NT2/D1 (cell line): ENCODE measurements around the gene MECR.
A peak's percentile ranks its signal among the peaks of the same experiment; 100 is the strongest.

Source experiments
- DNase-seq: peaks from one replicate; pipeline ENCODE4 v3.0.0-alpha.2; 2011; ENCODE audit warnings: low read depth, low spot score
- H3K27me3 ChIP-seq: 2 replicates; pipeline ENCODE4 v1.6.0; 2011; ENCODE audit warnings: mild to moderate bottlenecking; ENCODE audit not compliant: insufficient read length, insufficient read depth
- H3K36me3 ChIP-seq: 2 replicates; pipeline ENCODE4 v1.6.1; 2011; ENCODE audit warnings: mild to moderate bottlenecking, low read length, mixed read lengths; ENCODE audit not compliant: insufficient read depth, insufficient read length
- H3K4me1 ChIP-seq: 2 replicates; pipeline ENCODE4 v1.5.1; 2011; ENCODE audit not compliant: insufficient read depth, insufficient read length
- H3K4me3 ChIP-seq: 2 replicates; pipeline ENCODE4 v1.5.1; 2011; ENCODE audit warnings: low read depth; ENCODE audit not compliant: insufficient read length
- H3K9ac ChIP-seq: 2 replicates; pipeline ENCODE4 v1.6.0; 2011; ENCODE audit warnings: low read depth; ENCODE audit not compliant: insufficient read length
- H3K9me3 ChIP-seq: 2 replicates; pipeline ENCODE4 v1.5.1; 2011; ENCODE audit warnings: mild to moderate bottlenecking, low read length; ENCODE audit not compliant: insufficient read depth
- SUZ12 ChIP-seq: IDR thresholded peaks from 2 replicates; pipeline ENCODE4 v1.6.1; 2011; ENCODE audit not compliant: insufficient read length, insufficient read depth; ENCODE audit errors: extremely low read depth
- YY1 ChIP-seq: IDR thresholded peaks from 2 replicates; pipeline ENCODE4 v1.6.1; 2011; ENCODE audit not compliant: insufficient read length, insufficient read depth
- ZNF274 ChIP-seq: IDR thresholded peaks from 2 replicates; pipeline ENCODE4 v1.6.1; 2011; ENCODE audit warnings: mild to moderate bottlenecking, low read depth, low read length

Gene MECR

GRCh38 chr1:29270929-29271521 lies 40.3 kb upstream of the MECR start:
- no peak for TF ChIP-seq YY1
- TF ChIP-seq ZNF274: no peak
- no peak for TF ChIP-seq SUZ12
- no peak for DNase-seq
- Histone ChIP-seq H3K4me3 (no peak overlapping the region), H3K27me3 (no peaks in the 10 kb centered on the region), H3K4me1 (peaks cover 17% of the 10 kb centered on the region), H3K36me3 (peaks cover 8% of the 10 kb centered on the region), H3K9me3 (no peaks in the 10 kb centered on the region), H3K9ac (peak overlapping the region; percentile 10)

- no peak for TF ChIP-seq ZNF274
- no peak for TF ChIP-seq SUZ12
- TF ChIP-seq YY1: no peak
- Histone ChIP-seq H3K4me3 (no peak overlapping the region), H3K9ac (no peak overlapping the region), H3K4me1 (peaks cover 17% of the 10 kb centered on the region), H3K36me3 (no peaks in the 10 kb centered on the region), H3K9me3 (peaks cover 8% of the 10 kb centered on the region), H3K27me3 (no peaks in the 10 kb centered on the region)
- DNase-seq: no peak
Measured at GRCh38 chr1:29269382-29269781, 38.6 kb upstream of the MECR start.

GRCh38 chr1:29267321-29268070 lies 36.8 kb upstream of the MECR start:
- Histone ChIP-seq H3K4me1 (peaks cover 16% of the 10 kb centered on the region), H3K4me3 (no peak overlapping the region), H3K27me3 (no peaks in the 10 kb centered on the region), H3K9ac (no peak overlapping the region), H3K36me3 (no peaks in the 10 kb centered on the region), H3K9me3 (peaks cover 20% of the 10 kb centered on the region)
- no peak for DNase-seq
- TF ChIP-seq ZNF274: no peak
- no peak for TF ChIP-seq SUZ12
- no peak for TF ChIP-seq YY1

GRCh38 chr1:29266912-29267311 lies 36.2 kb upstream of the MECR start:
- Histone ChIP-seq H3K27me3 (no peaks in the 10 kb centered on the region), H3K9me3 (peaks cover 20% of the 10 kb centered on the region), H3K4me3 (no peak overlapping the region), H3K36me3 (no peaks in the 10 kb centered on the region), H3K4me1 (peaks cover 13% of the 10 kb centered on the region), H3K9ac (no peak overlapping the region)
- TF ChIP-seq SUZ12 (no peak), YY1 (no peak), ZNF274 (no peak)
- no peak for DNase-seq

- peaks cover 20% of the 10 kb centered on the region for H3K9me3 ChIP-seq
- TF ChIP-seq SUZ12 (no peak), ZNF274 (no peak), YY1 (no peak)
- no peak for DNase-seq
Measured at GRCh38 chr1:29264773-29265389, 34.1 kb upstream of the MECR start.

GRCh38 chr1:29260531-29260930 lies 29.8 kb upstream of the MECR start:
- Histone ChIP-seq H3K27me3 (peaks cover 16% of the 10 kb centered on the region), H3K36me3 (peaks cover 10% of the 10 kb centered on the region), H3K9me3 (peaks cover 20% of the 10 kb centered on the region), H3K4me1 (peaks cover 30% of the 10 kb centered on the region), H3K4me3 (peak overlapping the region; percentile 56), H3K9ac (peak overlapping the region; percentile 57)
- DNase-seq: no peak
- no peak for TF ChIP-seq SUZ12
- TF ChIP-seq ZNF274: no peak
- no peak for TF ChIP-seq YY1

More at GRCh38 chr1:29264773-29265389, 34.1 kb upstream of the MECR start:
- no peaks in the 10 kb centered on the region for H3K27me3 ChIP-seq
- peaks cover 11% of the 10 kb centered on the region for H3K4me1 ChIP-seq
- no peak overlapping the region for H3K4me3 ChIP-seq
- H3K9ac ChIP-seq: no peak overlapping the region
- H3K36me3 ChIP-seq: peaks cover 10% of the 10 kb centered on the region
